ENCODE data around the gene FOXB1. TPM values are rescaled to one million over a fixed set of nuclear protein-coding genes. Genes with fewer than 3 reads are reported as not detected.

The FOXB1 gene
- not detected for total RNA-seq

DNA sequence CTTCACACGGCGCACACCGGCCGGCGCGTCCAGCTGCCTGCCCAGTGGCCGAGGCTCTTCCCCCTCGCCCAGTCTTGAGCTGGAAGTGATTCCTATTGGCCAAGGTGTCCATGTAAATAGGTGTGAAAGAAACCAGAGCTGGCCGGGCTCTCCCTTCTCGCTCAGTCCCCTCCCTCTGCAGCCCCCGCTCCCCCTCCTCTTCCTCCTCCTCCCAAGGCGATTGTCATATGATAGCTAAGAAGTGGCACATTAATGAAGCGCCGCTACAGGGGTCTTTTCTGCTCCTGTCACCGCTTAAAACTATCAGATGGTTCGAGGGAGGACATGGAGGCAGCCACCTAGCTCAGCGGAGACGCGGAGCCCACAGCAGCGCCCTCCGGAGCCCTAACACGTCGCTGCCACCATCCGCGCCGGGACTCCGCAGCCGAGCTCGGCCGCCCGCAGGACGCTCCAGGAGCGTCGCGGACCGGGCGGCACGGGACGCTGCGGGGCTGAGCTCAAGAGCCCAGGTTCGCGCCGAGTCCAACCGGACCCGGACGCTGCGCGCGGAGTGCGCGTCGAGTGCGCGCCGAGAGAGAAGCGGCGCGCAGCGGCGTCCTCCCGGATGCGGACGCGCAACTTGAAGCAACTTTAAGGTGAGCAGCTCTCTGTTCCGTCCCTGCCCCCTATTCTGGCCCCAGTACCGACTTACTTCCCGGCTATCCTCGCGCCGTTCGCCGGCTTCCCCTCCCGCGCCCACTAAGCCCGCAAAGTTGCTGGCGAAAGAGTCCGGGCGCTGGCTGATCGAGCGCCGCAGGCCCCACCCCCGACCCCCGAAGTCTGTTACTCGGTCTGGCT is at the start of gene FOXB1:
Gene FOXB1 (plus strand): TSS at position 303 of the 837 bp plus-strand sequence. CDS start 653 bp downstream, outside the sequence.
- peaks cover 97% of the 10 kb centered on the region for H3K27me3 ChIP-seq
- TF ChIP-seq, protein P1, sequence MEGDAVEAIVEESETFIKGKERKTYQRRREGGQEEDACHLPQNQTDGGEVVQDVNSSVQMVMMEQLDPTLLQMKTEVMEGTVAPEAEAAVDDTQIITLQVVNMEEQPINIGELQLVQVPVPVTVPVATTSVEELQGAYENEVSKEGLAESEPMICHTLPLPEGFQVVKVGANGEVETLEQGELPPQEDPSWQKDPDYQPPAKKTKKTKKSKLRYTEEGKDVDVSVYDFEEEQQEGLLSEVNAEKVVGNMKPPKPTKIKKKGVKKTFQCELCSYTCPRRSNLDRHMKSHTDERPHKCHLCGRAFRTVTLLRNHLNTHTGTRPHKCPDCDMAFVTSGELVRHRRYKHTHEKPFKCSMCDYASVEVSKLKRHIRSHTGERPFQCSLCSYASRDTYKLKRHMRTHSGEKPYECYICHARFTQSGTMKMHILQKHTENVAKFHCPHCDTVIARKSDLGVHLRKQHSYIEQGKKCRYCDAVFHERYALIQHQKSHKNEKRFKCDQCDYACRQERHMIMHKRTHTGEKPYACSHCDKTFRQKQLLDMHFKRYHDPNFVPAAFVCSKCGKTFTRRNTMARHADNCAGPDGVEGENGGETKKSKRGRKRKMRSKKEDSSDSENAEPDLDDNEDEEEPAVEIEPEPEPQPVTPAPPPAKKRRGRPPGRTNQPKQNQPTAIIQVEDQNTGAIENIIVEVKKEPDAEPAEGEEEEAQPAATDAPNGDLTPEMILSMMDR (IDR thresholded peaks at IDR 0.05), result no peak
- no peak for DNase-seq
- no peak within 1 kb of the TSS for H3K4me3 ChIP-seq
- H3K36me3 ChIP-seq, result no peaks in the 10 kb centered on the region
- no peaks in the 10 kb centered on the region for H3K9me3 ChIP-seq
- intact Hi-C loops (cut with DNase I), result no loop called here
- peaks cover 25% of the 10 kb centered on the region for H3K4me1 ChIP-seq
- no peak within 1 kb of the TSS for H3K9ac ChIP-seq (ENCODE audit: low read depth in 2 of 2, low read length in 2 of 2)
- H3K27ac ChIP-seq, result no peak within 1 kb of the TSS

DNA sequence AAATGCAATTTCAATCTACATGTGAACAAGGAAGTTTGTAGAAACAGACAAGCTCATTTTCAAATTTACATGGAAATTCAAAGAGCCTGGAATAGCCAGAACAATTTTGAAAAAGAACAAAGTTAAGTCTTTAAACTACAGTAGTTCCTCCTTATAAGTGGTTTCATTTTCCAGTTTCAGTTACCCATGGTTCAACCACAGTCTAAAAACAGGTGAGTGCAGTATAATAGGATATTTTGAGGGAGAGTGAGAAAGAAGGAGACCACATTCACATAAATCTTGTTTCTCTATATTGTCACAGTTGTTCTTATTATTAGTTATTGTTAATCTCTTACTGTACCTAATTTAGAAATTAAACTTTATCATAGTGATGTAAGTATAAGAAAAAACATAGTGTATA is 45.8 kb upstream of the FOXB1 start:
- Histone ChIP-seq H3K27me3 (no peaks in the 10 kb centered on the region), H3K4me1 (no peaks in the 10 kb centered on the region), H3K9me3 (no peaks in the 10 kb centered on the region), H3K4me3 (no peak overlapping the region), H3K27ac (no peak overlapping the region), H3K36me3 (no peaks in the 10 kb centered on the region), H3K9ac (ENCODE audit: low read depth in 2 of 2, low read length in 2 of 2) (no peak overlapping the region)
- TF ChIP-seq, protein P1 (IDR thresholded peaks at IDR 0.05), result no peak
- intact Hi-C loops (cut with DNase I), result no loop called here
- DNase-seq, result no peak

DNA sequence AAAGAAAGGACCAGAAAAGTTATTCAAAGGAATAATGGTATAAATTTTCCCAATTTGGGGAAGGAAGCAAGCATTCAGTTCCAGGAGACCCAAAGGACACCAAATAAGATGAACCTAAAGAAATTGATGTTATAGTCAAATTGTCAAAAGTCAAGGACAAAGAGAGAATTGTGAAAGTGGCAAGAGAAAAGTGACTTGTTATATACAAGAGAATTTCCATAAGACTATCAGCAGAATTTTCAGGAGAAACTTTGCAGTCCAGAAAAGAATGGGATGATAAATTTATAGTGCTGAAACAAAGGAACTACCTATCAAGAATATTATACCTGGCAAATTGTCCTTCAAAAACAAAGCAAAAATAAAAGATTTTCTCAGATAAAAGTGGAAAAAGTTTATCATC is 43.8 kb upstream of the FOXB1 start:
- no peak for DNase-seq
- H3K9ac ChIP-seq (ENCODE audit: low read depth in 2 of 2, low read length in 2 of 2), result no peak overlapping the region
- no peak overlapping the region for H3K4me3 ChIP-seq
- TF ChIP-seq, protein P1 (IDR thresholded peaks at IDR 0.05), result no peak
- H3K9me3 ChIP-seq, result no peaks in the 10 kb centered on the region
- H3K36me3 ChIP-seq, result no peaks in the 10 kb centered on the region
- H3K27me3 ChIP-seq, result no peaks in the 10 kb centered on the region
- no peak overlapping the region for H3K27ac ChIP-seq
- intact Hi-C loops (cut with DNase I), result no loop called here
- H3K4me1 ChIP-seq, result no peaks in the 10 kb centered on the region

DNA sequence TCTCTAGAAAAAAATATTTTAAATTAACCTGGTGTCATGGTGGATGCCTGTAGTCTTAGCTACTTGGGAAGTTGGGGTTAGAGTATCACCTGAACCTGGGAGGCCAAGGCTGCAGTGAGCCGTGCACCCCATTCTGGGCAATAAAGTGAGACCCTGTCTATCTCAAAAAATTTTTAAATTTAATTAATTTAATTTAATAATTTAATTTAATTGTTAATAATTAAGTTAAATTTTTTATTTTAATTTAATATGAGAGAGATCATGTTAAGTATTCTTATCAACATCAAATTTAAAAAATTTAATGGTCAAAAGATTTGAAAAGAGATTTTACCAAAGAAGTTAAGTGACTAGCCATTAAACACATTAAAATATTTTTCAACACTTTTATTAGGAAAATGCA is 40.8 kb upstream of the FOXB1 start:
- Histone ChIP-seq H3K27me3 (no peaks in the 10 kb centered on the region), H3K4me1 (no peaks in the 10 kb centered on the region), H3K27ac (no peak overlapping the region), H3K9me3 (no peaks in the 10 kb centered on the region), H3K9ac (ENCODE audit: low read depth in 2 of 2, low read length in 2 of 2) (no peak overlapping the region), H3K36me3 (no peaks in the 10 kb centered on the region), H3K4me3 (no peak overlapping the region)
- no peak for DNase-seq
- intact Hi-C loops (cut with DNase I), result no loop called here
- TF ChIP-seq, protein P1 (IDR thresholded peaks at IDR 0.05), result no peak

DNA sequence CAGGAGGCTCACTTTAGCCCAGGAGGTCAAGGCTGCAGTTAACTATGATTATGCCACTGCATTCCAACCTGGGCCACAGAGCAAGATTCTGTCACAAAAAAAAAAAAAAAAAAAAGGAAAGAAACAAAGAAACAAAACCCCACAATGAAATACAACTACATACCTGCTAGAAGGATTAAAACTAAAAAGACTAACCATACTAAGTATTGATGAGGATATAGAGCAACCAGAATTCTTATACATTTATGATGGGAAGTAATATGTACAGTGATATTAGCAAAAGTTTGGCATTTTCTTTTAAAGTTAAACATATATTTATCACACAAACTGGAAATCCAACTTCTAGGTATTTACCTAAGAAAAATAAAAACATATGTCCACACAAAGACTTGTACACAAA is 40.2 kb upstream of the FOXB1 start:
- Histone ChIP-seq H3K4me1 (no peaks in the 10 kb centered on the region), H3K36me3 (no peaks in the 10 kb centered on the region), H3K4me3 (no peak overlapping the region), H3K27ac (no peak overlapping the region), H3K9ac (ENCODE audit: low read depth in 2 of 2, low read length in 2 of 2) (no peak overlapping the region), H3K27me3 (no peaks in the 10 kb centered on the region), H3K9me3 (no peaks in the 10 kb centered on the region)
- TF ChIP-seq, protein P1 (IDR thresholded peaks at IDR 0.05), result no peak
- DNase-seq, result no peak
- intact Hi-C loops (cut with DNase I), result no loop called here

Data from colonic mucosa (tissue), 4 donors.